ENCODE results near the gene HBB. TPM values are rescaled to one million over a fixed set of nuclear protein-coding genes. Genes with fewer than 3 reads are reported as not detected.

The HBB gene
- total RNA-seq, 1 experiment from 2014 or later = not detected

- H3K27me3 ChIP-seq (replicated peaks; ENCODE audit: control insufficient read depth, insufficient read depth, low read length) = no peaks in the 10 kb centered on the region; the same call in 1 of the 2 replicates
- TF ChIP-seq CTCF (IDR thresholded peaks at IDR 0.05; ENCODE audit: insufficient read depth in 1 of 2, low read depth in 1 of 2, low read length in 1 of 2, severe bottlenecking in 1 of 2, unreplicated experiment in 1 of 2) = no peak
- POLR2A ChIA-PET = no interaction called here
- H3K36me3 ChIP-seq (ENCODE audit: control insufficient read depth, insufficient read depth, low read length) = no peaks in the 10 kb centered on the region
- no peak for DNase-seq
- intact Hi-C loops (cut with micrococcal nuclease; ENCODE audit: unreplicated experiment) = no loop called here
- Mint-ChIP-seq H3K27me3 (ENCODE audit: insufficient read depth, unreplicated experiment) (peaks cover 17% of the 10 kb centered on the region), H3K4me3 (ENCODE audit: unreplicated experiment) (no peak overlapping the region), H3K4me1 (ENCODE audit: low read depth, unreplicated experiment) (no peaks in the 10 kb centered on the region), H3K9me3 (ENCODE audit: unreplicated experiment) (no peaks in the 10 kb centered on the region), H3K27ac (ENCODE audit: unreplicated experiment) (no peak overlapping the region), H3K36me3 (ENCODE audit: insufficient read depth, unreplicated experiment) (no peaks in the 10 kb centered on the region)
- CTCF ChIA-PET = no interaction called here
- no peaks in the 10 kb centered on the region for H3K4me1 ChIP-seq
- no peaks in the 10 kb centered on the region for H3K9me3 ChIP-seq
- BruUV-seq (replicated peaks) = no TSS peak
- H3K4me3 ChIP-seq (ENCODE audit: low read depth, low read length) = no peak overlapping the region
Measured at GRCh38 chr11:5272395-5273017, 45.6 kb upstream of the HBB start.

- intact Hi-C loops (cut with micrococcal nuclease; ENCODE audit: unreplicated experiment) = no loop called here
- H3K27me3 Mint-ChIP-seq (ENCODE audit: insufficient read depth, unreplicated experiment) = peaks cover 21% of the 10 kb centered on the region
- H3K27ac Mint-ChIP-seq (ENCODE audit: unreplicated experiment) = no peak within 1 kb of the TSS
- H3K4me1 Mint-ChIP-seq (ENCODE audit: low read depth, unreplicated experiment) = no peaks in the 10 kb centered on the region
- no peaks in the 10 kb centered on the region for H3K36me3 Mint-ChIP-seq (ENCODE audit: insufficient read depth, unreplicated experiment)
- H3K4me3 Mint-ChIP-seq (ENCODE audit: unreplicated experiment) = no peak within 1 kb of the TSS
- Histone ChIP-seq H3K36me3 (ENCODE audit: control insufficient read depth, insufficient read depth, low read length) (no peaks in the 10 kb centered on the region), H3K4me3 (ENCODE audit: low read depth, low read length) (no peak within 1 kb of the TSS), H3K4me1 (no peaks in the 10 kb centered on the region), H3K27me3 (replicated peaks; ENCODE audit: control insufficient read depth, insufficient read depth, low read length) (no peaks in the 10 kb centered on the region; the same call in 1 of the 2 replicates), H3K9me3 (no peaks in the 10 kb centered on the region)
- no peak for DNase-seq
- POLR2A ChIA-PET = no interaction called here
- no peak for TF ChIP-seq CTCF (IDR thresholded peaks at IDR 0.05; ENCODE audit: insufficient read depth in 1 of 2, low read depth in 1 of 2, low read length in 1 of 2, severe bottlenecking in 1 of 2, unreplicated experiment in 1 of 2)
- BruUV-seq (replicated peaks) = no TSS peak
- H3K9me3 Mint-ChIP-seq (ENCODE audit: unreplicated experiment) = no peaks in the 10 kb centered on the region
- CTCF ChIA-PET = no interaction called here
Measured at GRCh38 chr11:5269715-5270147, 42.9 kb upstream of the HBB start, which contains the start of gene HBE1. Gene HBE1 (minus strand): TSS chr11:5269945. CDS start chr11:5269890, 55 bp downstream.

- H3K4me1 ChIP-seq = no peaks in the 10 kb centered on the region
- no peak for TF ChIP-seq CTCF (IDR thresholded peaks at IDR 0.05; ENCODE audit: insufficient read depth in 1 of 2, low read depth in 1 of 2, low read length in 1 of 2, severe bottlenecking in 1 of 2, unreplicated experiment in 1 of 2)
- H3K36me3 ChIP-seq (ENCODE audit: control insufficient read depth, insufficient read depth, low read length) = no peaks in the 10 kb centered on the region
- H3K27ac Mint-ChIP-seq (ENCODE audit: unreplicated experiment) = no peak overlapping the region
- no peak for DNase-seq
- CTCF ChIA-PET = no interaction called here
- H3K4me3 Mint-ChIP-seq (ENCODE audit: unreplicated experiment) = no peak overlapping the region
- no peaks in the 10 kb centered on the region for H3K4me1 Mint-ChIP-seq (ENCODE audit: low read depth, unreplicated experiment)
- peaks cover 24% of the 10 kb centered on the region for H3K27me3 Mint-ChIP-seq (ENCODE audit: insufficient read depth, unreplicated experiment)
- POLR2A ChIA-PET = no interaction called here
- no TSS peak for BruUV-seq (replicated peaks)
- H3K36me3 Mint-ChIP-seq (ENCODE audit: insufficient read depth, unreplicated experiment) = no peaks in the 10 kb centered on the region
- H3K27me3 ChIP-seq (replicated peaks; ENCODE audit: control insufficient read depth, insufficient read depth, low read length) = no peaks in the 10 kb centered on the region; the same call in 1 of the 2 replicates
- H3K9me3 ChIP-seq = no peaks in the 10 kb centered on the region
- intact Hi-C loops (cut with micrococcal nuclease; ENCODE audit: unreplicated experiment) = no loop called here
- no peak overlapping the region for H3K4me3 ChIP-seq (ENCODE audit: low read depth, low read length)
- H3K9me3 Mint-ChIP-seq (ENCODE audit: unreplicated experiment) = no peaks in the 10 kb centered on the region
Measured at GRCh38 chr11:5267033-5267563, 40.2 kb upstream of the HBB start.

Measured in Caco-2 (cell line).